NCI-H82 treated with DMSO at 0.1 percent for 48 hours (cell line): ENCODE results near the gene PGM5.

ENCODE experiments used
- DNase-seq: peaks from one replicate; lab custom pipeline; 2025; ENCODE audit not compliant: unreplicated experiment; lab: John Stamatoyannopoulos, UW

The PGM5 gene

DNA sequence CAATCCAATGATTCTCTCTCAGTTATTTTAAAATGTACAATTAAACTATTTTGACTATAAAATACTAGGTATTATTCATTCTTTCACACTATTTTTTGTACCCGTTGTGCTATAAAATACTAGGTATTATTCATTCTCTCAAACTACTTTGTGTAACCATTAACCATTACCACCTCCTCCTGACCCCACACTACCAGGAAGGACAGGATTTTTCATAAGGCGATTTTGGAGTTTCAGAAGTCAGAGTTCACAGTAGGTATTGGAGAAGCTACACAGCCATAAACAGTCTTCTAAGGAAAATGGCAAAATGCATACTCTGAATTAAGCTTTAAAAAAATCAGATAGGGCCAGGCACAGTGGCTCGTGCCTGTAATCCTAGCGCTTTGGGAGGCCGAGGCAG, 219.4 kb downstream of the PGM5 start:
- no peak for DNase-seq

DNA sequence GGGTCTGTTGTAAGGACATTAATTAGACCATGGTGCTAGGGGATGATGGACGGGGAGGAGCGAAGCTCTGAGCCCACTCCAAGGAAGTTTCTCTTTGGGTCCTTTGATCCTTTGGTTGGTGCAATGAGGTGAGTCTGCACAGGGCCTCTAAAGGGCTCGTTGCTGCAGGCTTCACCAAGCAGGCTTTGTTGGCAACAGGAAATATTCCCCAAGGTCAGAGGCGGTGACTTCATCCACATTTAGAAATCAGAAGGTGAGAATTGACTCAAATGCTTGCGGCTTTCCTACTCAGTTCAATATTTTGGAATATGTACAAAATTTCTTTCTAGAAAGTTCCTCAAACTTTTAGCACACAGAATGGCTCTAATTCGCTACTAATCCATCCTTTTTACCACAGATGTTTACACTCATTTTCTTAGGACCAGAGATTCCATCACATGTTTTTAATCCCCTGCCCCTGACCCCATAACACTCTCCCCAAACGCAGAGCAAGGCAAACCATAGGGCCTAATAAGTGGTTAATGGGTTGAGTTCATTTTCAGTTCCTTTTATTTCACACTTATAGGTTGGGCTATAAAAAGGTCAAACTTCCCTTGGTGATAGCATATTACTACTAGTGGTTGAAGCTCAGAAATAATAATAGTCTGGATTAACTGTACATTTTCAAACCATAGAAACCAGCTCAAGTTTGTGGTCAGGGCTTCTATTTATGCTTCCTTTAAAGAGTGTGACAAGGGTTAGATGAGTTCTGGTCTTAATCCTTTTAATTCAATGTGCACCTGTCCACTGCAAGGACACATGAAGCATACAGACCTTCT, 221.6 kb downstream of the PGM5 start:
- DNase-seq: no peak
